ENCODE data around the gene TMEM186.
"Not testable (repeated sequence)": the region's sequence is repeated elsewhere in the genome, so short reads cannot be mapped to it uniquely, and the experiment has no call there.

The TMEM186 gene, protein sequence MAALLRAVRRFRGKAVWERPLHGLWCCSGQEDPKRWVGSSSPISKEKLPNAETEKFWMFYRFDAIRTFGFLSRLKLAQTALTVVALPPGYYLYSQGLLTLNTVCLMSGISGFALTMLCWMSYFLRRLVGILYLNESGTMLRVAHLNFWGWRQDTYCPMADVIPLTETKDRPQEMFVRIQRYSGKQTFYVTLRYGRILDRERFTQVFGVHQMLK

DNA sequence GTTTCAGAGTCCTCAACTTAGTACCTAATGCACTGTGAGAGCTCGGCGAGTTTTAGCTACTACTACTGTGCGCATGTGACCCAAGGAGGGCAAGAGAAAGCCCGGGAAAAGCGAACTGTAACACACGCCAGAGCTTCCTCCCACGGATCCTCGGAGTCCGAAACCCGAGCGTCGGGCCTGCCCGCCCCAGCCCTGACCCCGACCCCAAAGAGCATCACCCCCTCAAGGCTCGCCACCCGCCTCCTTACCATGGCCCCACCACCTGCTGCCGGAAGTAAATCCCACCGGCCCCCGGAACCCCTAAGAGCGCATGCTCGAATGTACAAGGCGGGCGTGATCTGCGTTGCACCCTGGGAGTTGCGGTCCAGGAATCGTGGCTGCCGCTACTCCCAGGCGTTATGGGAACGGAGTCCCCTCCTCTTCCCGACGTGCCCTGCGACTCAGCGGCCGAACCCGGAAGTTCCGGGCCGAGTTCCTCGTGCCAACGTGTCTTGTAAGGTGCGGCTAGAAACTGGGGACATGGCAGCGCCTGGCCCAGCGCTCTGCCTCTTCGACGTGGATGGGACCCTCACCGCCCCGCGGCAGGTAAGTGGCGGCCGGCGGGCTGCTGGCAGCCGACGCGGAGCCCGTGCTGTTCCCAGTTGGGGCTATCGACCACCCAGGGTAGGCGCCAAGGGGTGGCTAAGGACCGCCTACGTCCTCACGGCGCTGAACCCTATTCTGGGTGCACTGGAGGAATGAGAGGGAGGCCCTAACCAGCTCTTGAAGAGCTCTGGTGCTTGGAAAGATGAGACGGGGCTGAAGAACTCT is at the start of gene TMEM186, which contains the start of gene PMM2:
TSS of gene TMEM186 (minus strand) at position 276 of the 810 bp plus-strand sequence. CDS start at position 251, 25 bp downstream.
TSS of gene PMM2 (plus strand) at position 476 of the 810 bp plus-strand sequence. CDS start at position 520, 44 bp downstream.
- DNase-seq: peak; percentile 95 to 96

DNA sequence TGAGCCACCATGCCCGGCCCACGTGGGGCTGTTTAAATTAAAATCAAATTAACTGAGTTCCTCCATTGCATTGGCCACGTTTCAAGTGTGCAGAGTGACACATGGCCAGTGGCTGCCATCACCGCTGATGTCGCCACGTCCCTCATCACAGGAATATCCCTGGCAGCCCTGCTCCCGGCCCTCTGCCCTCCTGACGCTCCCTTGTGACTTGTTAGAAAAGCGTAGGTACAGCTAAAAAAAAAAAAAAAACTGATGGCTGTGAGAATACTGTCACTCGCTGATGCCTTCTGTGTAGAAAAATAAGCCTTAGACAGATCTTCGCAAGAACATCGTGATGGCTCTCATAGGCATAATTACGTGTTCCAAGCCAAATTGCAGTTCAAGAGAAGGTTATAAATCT is 49.7 kb upstream of the TMEM186 start:
- no peak for DNase-seq

DNA sequence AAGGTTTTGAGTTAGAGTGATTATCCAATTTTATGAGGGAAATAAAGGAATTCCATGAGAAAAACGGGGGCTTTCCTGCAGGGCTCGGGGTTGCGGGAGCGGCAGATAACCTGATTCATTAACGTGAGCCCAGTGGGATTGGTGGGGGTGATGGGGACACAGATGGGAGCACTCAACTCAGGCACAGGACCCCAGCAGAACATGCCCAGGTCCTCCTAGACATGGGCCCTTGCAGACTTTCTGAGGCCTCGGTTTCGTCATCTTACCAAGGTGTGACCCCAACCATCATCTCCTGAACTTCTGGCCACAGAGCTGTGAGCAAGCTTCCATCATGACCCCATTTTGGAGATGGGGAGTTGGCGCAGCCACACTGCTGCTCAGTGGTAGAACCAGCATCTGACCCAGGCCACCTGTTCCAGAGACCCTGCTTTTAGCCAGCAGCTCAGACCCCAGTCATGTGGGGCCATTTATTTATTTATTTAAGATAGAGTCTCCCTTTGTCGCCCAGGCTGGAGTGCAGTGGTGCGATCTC is 49.0 kb upstream of the TMEM186 start:
- DNase-seq: no peak

DNA sequence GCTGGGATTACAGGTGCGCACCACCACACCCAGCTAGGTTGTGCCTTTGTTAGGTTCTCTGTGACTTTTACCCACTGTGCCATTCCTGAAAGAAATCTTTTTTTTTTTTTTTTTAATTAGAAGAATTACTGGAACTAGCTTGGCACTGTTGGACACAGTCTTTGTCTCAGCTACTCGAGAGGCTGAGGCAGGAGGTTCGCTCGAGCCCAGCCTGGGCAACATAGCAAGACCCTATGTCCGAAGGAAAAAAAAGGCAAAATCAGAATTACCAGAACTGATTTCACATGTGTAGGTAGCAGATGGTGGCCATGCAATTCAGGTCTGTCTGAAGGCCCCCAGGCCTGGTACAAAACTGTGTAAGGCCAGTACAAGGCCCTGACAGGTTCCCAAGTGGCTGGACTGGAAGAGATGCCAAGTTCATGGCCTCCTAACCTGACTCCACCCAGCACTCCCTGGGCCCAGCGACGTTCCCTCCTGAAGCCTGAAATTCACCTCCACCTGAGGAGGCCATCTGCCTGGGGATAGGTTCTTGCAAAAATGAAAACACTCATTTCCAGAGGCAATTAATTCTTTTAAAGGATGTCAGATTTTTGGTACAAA is 48.4 kb upstream of the TMEM186 start:
- DNase-seq: no peak

DNA sequence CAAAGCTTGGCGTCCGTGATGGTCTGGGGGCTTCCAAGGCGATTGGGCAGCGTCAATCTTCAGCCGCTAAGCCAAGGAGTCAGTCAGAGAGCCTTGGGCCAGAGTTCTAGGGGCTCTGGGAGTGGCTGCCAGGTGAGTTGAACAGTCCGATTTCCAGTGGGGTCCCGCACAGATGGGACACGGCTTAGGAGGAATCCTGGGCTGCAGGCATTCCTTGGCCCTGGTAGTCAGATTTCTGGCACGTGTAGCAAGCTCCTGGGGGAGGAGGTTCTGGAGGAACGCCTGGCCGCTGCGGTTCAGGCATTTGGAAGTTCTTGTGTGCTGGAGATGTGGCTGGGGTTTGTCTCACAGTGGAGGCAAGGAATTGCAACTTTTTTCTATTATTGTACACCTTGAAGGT is 45.9 kb upstream of the TMEM186 start:
- not testable (repeated sequence) for DNase-seq

DNA sequence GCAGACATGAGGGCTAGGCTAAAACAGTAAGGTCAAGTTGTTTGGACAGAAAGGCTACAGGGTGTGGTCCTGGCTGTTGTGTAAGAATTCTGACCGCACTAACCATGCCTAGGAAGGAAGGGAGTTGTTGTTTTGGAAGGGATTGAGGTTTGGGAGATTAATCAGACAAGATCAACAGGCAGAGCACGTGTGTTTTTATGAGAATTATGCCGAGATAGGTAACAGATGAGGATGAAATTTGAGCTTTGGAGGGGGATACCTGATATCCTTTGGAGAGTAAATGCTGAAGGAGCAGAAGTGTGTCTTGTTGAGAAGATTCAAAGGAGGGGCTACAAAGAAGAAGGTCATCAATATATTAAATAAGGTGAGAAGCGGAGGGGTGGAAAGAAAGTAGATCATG is 44.6 kb upstream of the TMEM186 start:
- DNase-seq: not testable (repeated sequence)

DNA sequence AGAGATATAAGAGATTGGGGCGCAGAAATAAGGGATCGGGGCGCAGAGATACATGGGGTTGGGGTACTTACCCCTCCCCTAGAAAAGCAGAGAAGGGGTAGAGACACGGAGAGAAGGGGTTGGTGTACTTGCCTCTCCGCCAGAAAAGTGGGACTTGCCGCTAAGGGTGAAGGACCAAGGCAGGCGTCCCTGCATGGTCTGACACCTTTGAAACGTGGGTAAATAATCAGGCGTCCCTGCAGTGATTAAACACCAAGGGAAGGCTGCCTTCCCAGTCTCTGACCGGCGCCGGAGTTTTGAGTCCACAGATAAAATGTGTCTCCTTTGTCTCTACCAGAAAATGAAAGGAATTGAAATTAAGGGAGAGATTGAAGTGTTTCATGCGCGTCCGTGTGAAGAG is 40.2 kb upstream of the TMEM186 start:
- not testable (repeated sequence) for DNase-seq

DNA sequence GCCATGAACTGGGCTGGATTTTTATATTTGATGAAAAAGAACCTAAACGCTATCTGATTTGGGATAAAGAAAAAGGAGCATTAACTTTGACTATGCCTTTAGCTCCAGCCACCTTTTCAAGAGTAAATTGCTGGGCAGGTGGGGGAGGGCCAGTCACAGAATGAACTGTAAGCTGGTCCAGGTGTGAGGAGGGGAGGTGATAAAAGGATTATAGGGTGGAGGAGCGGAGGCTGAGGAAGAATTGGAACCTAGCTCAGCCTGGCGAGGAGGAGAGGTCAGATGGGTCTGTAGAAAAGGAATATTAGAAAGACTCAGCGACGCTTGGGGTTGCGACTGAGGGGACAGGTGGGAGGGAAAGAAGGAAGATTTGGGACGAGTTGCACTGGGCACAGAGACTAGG is 39.4 kb upstream of the TMEM186 start:
- DNase-seq: not testable (repeated sequence)

DNA sequence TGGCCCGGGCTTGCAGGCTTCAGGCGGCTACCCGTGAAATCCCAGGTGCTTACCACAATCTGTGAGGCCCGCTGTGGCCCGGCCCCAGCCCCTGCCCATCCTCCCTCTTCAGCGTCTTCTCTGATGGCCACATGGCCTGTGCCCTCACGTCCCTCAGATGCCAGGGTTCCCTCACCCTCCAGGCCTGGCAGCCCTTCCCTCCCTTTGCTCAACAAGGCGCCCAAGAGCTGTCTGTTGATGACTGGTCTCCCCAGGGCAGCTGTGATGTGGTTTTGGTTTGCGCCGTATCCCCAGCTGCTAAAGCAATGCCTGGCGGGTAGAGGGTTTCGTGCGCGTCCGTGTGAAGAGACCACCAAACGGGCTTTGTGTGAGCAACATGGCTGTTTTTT is 35.3 kb upstream of the TMEM186 start:
- DNase-seq: no peak

DNA sequence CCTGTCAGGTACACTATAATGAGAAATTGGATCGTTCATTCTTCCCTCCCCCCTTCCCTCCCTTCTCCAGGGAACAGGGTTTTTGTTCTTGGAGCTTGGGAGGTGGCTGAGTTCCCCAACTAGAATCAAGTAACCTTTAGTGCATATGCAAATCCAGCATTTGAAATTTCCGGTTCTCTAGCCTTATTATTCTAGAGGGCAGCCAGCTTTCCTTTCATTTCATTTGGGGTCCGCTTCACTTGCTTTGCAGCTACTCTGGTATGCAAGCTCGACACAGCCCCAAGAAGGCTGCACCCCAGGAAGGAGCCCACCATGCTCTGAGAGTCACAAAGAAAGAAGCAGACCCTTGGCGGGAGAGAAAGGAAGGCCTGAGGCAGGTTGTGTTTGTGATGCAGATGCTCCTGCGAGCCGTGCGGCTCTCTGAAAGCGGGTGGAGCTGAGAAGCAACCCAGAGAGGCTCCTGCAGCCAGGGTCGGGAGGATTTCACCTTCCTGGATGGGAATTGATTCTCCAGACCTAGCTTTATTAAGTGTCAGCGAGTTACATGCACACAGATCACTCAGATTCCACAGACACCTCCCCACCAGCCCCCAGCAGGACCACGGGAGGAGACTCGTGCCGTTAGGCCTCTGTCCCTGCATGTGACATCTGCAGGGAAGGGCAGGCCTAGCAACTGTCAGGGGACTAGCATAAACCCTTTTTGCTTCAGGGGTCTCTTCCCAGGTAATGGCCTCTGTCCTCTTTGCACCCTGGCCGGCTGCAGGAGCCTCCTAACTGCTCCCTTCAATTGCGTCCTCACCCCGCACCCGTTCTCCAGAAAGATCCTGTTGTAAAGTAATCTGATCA is 34.7 kb upstream of the TMEM186 start:
- no peak for DNase-seq

DNA sequence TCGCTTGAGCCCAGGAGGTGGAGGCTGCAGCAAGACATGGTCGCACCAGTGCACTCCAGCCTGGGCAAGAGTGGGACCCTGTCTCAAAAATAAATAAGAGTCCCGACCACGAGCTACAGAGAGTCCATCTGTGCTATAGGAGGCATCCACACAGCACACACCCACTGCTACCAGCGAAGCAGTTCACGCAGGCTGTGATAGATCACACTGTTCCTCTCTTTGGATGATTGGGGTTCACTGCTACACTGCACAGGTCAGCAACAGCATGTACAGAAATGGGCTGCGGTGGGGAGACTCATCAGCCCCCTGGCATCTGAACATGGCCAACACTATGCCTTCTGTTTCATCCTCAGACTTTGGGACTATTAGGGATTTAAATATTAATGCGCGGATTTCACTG is 34.0 kb upstream of the TMEM186 start:
- DNase-seq: no peak

DNA sequence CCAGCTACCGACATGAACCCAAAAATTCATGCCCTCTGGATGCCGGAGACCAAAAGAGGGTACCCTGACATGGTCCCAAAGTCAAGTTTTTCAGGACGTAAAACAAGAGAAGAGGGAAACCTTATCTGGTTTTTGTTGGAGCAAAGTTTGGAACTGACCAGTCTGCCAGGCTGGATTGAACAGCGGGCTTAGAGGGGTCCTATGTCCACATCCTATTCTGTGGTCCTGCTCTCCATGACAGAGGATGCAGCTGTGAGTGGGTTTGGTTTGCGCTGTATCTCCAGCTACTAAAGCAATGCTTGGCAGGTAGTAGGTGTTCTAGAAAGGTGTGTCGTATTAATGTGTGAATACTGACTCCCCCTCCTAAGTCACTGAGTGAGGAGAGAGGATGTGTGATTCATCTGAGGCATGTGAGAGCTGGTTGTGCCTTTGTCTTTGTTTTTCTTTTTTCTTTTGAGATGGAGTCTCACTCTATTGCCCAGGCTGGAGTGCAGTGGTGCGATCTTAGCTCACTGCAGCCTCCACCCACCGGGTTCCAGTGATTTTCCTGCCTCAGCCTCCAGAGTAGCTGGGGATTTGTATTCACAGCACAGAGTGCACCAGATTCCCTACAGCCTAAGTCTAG is 31.2 kb upstream of the TMEM186 start:
- DNase-seq: no peak

DNA sequence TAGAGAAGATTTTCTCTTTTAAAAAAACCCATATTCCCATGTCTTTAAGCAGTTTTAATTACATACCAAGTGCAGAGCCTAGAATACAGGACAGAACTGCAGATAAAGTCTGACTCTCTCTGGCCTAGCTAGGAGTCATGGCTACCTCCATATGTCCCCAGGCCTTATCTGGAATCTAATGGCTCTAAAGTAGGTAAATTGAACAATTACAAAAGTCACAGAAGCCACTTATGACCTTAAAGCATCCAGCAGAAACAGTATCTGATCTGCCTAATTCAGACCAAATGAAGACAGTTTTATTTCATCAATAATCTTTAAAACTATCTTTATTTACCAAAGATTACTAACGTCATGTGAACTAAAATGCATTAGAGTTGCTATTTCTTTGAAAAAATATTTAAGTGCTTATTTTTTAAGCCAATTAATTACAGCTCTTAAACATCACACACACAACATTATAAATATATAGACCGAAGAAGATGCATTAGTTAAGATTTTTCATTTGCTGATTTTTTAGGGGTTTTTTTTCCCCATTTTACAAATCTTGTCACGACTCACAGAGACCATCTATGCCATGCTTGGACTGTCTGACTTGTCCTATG is 28.9 kb upstream of the TMEM186 start:
- no peak for DNase-seq

DNA sequence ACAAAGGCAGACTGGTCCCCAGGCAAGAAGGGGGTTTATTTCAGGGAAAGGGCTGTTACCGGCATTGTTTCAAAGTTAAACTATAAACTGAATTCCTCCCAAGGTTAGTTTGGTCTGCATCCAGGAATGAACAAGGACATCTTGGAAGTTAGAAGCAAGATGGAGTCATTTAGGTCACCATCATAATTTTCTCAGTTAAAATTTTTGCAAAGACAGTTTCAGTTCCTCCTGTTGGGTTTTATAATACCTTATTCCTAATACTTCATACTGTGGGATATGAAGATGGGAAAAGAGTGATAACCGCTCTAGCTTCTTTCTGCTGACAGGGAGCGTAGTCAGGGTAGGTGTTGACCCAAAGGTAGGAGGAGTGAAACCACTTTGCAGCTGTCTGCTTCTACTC is 25.0 kb upstream of the TMEM186 start:
- no peak for DNase-seq

DNA sequence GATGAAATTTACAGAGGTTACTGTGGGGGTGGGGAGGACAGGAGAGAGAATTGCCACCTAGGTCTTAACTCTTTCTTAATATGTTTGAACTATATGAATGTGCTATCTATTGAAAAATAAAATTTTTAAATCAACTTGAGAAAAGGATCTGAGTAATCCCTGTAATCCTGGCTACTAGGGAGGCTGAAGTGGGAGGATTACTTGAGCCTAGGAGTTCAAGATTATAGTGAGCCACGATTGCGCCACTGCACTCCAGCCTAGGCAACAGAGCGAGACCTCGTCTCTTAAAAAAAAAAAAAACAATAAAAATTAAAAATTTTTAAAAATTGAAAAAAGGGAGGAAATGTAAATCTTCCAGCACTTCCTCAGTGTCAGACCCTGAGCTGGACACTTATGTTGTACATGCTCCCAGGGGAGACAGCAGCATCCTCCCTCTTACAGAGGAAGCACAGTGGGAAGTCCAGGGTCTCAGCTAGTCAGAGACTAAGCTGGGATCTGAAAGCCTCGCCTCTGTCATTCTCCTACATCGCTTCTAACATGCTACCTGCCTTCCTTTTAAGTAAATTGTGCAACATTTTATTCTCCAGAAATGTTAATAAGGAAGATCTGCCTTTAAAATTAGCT is 22.1 kb upstream of the TMEM186 start:
- no peak for DNase-seq

DNA sequence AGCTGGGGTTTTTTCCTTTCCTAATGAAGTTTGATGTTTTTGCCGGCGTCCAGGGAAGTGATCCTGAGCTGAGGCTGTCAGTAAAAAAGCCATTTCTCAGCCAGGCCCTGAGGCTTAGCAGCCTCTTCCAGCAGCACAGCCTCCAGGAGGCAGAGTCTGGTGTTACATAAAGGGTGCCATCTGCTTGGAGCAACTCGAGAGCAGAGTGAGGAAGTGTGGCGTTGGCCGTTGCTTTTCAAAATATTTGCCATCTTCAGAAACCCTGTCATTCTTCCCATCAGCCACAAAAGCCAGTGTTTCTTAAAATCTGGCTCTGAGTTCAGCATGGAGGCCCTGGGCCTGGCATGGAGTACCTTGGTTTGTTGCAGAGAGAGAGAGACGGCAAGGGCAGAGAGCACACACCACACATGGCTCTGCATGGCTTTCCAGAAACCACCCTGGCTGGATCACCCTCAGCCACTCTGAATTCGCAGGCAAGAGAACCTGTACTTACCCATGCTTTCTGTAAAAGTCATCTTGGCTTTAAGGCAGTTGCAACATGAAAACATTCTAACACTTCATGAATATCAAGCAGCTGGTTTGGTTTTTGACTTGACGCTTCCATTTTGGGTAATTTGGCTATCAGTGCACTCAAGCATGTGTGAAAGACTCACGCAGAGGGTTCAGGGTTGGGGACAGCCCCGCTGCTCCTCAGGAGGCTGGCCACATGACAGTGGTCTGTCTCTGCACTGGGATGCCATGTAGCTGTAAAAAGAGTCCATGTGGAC is 21.2 kb upstream of the TMEM186 start:
- no peak for DNase-seq

DNA sequence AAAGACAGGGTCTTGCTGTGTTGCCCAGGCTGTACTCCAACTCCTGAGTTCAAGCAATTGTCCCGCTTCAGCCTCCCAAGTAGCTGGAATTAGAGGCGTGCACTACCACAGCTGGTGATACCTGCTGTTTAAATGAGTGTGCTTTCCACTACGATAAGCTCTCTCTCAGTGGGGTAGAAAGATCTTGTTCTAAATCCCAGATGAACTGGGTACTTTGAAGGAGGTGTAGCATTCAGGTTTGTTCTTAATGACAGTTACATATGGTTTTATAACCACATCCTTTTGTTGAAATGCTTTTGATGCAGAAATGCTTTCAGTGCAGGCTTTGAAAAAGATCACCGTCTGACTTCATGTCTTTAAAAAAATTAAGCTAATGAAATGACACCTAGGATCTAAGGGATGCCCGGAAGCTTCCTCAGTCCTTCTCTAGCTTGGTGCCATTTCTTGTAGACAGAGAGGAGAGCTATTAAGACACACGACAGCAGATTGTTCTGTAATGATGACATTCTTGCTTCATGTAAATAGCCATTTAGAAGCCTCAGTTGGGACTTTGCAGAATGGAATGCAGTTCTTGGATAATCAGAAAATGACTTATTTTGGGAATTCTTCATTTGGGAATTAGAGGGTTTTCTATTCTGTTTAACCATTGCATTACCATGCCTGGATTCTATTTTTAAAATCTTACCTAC is 19.7 kb upstream of the TMEM186 start:
- DNase-seq: peak in 1 of 2 donors; percentile 22

DNA sequence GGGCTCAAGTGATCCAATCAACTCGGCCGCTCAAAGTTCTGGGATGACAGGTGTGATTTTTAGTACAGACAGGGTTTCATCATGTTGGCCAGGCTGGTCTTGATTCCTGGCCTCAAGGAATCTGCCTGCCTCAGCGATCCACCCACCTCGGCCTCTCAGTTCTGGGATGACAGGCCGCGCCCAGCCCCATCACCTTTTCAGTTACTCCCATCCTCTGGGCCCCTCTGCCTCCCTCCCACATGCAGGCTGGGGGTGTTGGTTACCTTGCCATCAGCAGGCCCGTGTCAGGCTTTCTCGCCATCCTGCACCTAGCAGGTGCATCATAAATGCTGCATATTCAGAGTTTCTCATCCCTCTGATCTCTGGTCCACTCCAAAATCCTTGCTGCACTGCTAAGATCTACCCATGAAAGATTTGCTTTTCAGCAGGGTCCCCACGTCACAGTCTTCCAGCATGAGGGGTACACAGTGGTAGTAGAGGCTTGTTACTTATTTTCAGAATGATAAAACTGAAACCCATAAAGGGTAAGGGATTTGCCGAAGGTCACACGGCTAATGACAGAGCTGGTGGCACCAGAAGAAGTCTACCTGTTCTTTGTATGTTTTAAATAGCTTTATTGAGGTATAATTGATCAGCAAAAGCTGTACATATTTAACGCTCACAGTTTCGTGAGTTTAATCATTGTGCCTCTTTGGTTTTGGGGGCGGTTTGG is 16.8 kb upstream of the TMEM186 start:
- no peak for DNase-seq

DNA sequence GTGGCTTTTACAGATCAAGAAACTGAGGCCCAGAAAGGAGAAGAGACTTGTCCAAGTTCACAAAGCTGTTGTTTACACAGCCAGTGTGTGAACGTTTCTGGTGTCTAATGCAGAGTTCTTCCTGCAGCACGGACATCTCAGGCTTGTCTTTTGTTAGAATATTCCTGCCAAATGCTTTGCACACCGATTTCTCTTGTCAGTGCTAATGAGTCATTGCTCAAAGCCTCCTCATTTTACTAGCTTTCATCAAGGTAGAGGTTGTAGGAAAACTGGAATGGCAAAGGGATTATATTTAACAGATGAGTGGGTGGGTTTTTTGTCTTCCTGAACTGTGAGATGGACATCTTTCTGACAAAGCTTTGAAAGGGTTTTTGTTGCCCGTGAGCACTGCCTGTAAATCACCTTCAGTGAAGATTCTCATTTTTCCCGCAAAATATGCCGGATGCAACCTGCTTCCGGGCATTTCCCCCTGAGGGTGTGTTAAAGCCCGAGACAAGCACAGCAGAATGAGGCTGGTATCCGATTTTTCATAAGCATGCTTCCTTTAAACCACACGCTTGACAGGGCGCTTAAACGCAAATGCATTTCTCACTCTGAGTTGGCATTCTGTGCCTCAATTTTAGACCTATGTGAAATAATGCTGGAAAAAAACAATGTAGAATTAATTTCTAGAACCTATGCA is 14.9 kb upstream of the TMEM186 start:
- no peak for DNase-seq

Measured in CD4-positive, alpha-beta T cell treated with Interferon alpha-2 for 1 hour (primary cell).